CMK (cell line): Measurements from ENCODE around the gene PDE6B.
A peak's percentile ranks its signal among the peaks of the same experiment; 100 is the strongest.
"Not testable (repeated sequence)": the region's sequence is repeated elsewhere in the genome, so short reads cannot be mapped to it uniquely, and the experiment has no call there.

Experiments used
- DNase-seq: peaks from one replicate; pipeline ENCODE4 v3.0.0-alpha.2; 2010; ENCODE audit warnings: low read depth

PDE6B gene

GRCh38 chr4:624705-625590 lies at the start of gene PDE6B:
Gene PDE6B, plus strand, starts transcription at chr4:625573. Its CDS starts 54 bp downstream, at chr4:625627.
- DNase-seq = no peak

DNA sequence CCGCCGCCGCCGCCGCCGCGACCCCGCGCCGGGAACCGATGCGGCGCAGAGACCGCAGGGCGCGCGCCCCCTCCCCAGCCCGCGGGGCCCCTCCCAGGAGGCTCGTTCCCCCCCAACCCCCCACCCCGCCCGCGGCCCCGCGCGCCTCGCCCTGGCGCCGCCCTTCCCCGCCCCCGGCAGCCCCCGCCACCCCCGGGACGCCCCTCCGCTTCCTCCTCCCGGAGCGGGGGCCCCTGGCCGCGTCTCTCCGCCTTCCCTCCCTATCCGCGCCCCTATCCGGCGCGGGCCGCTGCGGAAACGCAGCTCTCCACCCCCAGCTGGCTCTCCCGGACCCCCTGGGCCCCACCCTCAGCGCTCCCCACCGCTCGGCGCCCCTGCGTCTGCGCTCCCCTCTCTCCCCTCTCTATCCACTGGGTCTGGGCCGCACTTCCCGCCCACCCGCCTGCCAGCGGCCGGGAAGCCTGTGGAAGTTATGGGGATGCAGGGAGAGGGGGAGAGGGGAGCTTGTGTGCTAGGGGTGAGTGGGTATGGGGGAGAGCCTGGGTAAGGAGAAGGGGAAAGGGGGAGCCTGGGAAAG lies 49.0 kb upstream of the PDE6B start, which contains the start of gene TMEM271:
TSS of gene TMEM271 (minus strand) at position 51 of the 577 bp plus-strand sequence. CDS start 233 bp downstream, outside the sequence.
- DNase-seq = no peak

DNA sequence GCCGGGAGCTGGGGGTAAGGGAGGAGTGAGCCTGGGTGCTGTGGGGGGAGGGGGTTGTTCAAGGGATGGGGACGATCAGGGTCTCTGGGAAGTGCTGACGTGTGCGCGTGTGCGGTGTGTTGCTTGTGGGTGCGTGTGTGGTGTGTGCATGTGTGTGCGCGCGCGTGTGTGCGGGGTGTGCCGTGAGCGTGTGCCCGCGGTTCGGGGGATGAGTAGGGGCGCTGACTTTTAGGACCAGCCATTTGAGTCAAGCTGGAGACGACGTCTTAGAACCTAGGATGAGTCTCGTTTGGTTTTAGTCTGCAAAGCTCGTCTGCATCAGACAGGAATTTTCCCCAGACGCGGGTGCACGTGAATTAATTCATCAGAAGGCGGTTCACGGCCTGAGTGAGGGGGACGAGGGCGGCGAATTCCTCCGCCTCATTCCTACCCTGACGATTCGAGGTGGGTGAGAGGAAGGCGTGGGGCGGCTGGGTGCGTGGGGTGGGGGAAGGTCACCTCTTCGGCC lies 48.3 kb upstream of the PDE6B start:
- DNase-seq = no peak

DNA sequence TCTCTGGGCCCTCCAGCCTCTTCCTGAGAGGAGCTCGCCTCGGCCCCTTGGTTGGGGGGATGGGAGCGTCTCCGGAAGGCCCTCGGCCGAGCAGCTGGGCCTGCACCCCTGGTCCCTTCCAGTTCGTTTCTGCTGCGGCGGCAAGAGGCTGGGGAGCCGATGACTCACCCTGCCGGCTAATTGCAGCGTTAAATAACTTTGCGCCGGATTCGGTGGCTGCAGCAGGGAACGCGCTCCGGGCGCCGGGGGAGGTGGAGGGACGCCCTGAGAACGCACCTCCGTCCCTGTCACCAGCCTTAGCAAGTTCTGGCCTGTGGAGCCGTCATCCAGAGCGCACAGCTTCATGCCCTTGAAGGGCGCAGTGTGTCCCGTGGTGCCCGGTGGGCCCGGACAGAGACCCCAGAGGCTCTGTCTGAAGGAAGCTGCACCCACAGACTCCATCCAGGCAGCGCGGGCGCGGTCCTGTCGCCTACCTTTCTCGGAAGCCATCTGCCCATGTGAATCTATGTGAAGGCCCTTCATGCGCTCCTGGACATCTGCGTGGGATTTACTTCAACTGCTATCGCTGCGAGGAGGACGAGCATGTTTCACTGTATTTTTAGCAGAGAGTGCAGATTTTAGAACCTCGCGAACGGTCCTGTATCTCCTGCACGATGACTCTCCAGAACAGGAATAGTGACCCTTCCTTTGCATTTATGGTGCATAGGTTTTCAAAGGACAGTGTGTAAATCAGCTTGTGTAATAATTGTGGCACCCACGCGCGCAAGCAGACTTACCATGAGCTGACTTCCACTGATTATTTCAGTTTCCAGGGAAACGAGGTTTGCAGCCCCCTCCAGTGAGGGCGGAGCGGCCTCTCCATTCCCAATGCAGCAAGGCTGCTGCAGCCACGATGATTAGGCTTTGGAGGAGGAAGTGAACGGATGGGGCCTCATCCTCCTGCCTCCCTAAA lies 47.6 kb upstream of the PDE6B start:
- DNase-seq = no peak

GRCh38 chr4:578451-579443 lies 46.6 kb upstream of the PDE6B start:
- DNase-seq = no peak

- DNase-seq = peak; percentile 78
Observed at GRCh38 chr4:579543-580175, 45.7 kb upstream of the PDE6B start.

DNA sequence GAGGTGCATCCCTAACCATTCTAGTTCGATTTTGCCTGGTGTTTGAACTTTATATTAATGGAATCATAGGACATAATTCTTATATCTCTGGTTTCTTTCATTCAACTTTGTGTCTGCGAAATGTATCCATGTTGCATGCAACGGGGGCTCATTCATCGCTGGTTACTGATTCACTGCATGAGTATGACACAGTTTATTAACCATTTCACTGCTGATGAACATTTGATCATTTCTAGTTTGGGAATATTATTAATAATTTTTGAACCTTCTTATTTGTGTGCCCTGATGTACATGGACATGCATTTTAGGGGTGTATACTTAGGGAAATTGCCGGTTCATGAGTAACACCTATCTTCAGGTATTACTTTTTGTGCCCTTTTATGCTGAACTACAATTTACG lies 44.2 kb upstream of the PDE6B start:
- no peak for DNase-seq

GRCh38 chr4:581753-582361 lies 43.5 kb upstream of the PDE6B start:
- no peak for DNase-seq

DNA sequence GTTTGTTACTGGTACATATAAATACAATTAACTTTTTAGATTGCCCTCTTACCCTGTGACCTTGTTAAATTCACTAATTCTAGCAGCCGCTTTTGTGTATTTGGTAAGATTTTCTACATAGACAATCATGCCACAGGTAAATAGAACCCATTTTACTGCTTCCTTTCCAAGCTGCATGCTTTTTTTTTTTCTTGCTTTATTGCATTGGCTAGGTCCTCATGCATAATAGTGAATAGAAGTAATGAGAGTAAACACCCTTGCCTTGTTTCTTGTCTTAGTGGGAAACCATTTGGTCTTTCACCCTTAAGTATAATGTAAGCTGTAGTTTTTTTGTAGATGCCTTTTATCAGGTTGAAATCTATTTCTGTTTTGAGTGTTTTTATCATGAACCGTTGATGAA lies 41.6 kb upstream of the PDE6B start:
- DNase-seq = no peak

- DNase-seq = no peak
Observed at GRCh38 chr4:587671-588350, 37.6 kb upstream of the PDE6B start.

GRCh38 chr4:588351-588849 lies 37.0 kb upstream of the PDE6B start:
- no peak for DNase-seq

GRCh38 chr4:589219-589963 lies 36.0 kb upstream of the PDE6B start:
- DNase-seq = no peak

DNA sequence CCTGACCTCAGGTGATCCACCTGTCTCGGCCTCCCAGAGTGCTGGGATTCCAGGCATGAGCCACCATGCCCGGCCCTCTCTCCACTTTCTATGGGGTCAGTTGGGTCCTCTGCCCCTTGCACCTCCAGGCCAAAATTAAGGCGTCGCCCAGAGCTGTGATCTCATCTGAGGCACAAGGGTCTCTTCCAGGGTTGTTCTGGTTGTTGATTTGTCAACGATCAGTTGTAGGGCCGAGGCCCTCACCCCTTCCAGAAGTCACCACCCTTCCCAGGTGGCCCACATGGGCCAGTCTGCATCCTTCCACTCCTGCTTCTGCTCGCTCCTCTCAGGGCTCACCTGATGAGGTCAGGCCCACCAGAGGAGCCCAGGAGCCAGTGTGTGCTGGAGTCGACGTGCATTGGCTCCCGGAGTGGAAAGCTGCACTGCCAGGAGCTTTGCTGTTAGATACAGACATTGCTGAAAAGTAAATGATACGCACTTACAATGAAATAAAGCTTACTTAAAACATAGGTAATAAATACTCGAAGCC lies 35.0 kb upstream of the PDE6B start:
- no peak for DNase-seq

DNA sequence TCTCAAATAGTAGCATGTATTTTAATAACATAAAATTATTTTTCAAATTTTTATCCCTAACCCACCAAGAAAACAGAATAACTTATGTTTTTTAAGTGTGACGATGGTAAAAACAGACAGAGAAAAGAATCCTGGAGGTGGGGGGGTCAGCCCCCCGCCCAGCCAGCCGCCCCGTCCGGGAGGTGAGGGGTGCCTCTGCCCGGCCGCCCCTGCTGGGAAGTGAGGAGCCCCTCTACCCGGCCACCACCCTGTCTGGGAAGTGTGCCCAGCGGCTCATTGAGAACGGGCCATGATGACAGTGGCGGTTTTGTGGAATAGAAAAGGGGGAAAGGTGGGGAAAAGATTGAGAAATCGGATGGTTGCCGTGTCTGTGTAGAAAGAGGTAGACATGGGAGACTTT lies 33.2 kb upstream of the PDE6B start:
- not testable (repeated sequence) for DNase-seq

DNA sequence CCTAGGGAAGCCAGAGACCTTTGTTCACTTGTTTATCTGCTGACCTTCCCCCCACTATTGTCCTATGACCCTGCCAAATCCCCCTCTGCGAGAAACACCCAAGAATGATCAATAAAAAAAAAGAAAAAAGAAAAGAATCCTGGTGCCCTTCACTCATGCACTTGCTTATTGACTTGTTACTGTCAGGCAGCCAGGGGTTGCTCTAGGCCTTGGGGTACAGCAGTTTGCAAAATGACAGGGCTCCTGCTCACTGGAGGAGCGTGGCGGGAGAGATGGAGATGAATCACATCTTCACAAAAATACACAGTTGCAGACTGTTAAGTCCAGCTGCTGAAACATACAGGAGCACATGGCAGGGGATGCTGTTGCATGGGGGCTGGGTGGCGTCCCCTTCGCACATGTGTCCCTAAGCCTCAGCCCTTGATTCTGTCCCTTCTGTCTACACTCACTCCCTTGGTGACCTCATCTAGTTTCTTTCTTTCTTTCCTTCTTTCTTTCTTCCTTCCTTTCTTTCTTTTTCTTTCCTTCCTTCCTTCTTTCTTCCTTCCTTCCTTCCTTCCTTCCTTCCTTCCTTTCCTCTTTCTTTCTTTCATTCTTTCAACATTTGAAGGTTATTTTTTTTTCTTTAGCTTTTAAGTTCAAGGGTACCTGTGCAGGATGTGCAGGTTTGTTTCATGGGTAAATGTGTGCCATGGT lies 32.4 kb upstream of the PDE6B start:
- DNase-seq = no peak

- no peak for DNase-seq
Observed at GRCh38 chr4:598925-599324, 26.4 kb upstream of the PDE6B start.

DNA sequence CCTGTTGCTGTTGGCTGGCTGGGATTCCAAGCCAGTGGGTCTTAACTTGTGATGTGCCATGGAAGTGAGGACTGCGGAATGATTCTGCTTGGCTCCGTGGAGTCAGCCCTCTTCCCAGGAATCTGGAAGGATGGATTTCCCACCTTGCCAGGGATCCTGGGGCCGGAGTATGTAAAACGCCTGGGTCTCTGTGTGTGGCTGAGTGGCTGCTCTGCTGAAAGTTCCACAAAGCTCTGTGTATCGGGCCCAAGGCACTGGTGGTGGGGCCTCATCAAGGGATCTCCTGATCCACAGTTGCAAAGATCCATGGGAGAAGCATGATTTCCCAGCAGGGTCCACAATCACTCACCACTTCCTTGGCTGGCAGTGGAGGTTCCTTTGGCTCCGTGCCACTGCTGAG lies 25.2 kb upstream of the PDE6B start:
- DNase-seq = no peak
